GM12878 (cell line): ENCODE data around the gene CAMK4. TPM values are rescaled to one million over a fixed set of nuclear protein-coding genes. Genes with fewer than 3 reads are reported as not detected.

Experiments
- ATAC-seq: fragments of 200-7000 bp; cut with Tn5 transposase; 3 replicates; pipeline ENCODE4 v1.9.1; 2020; ENCODE audit warnings: mild to moderate bottlenecking, moderate library complexity
- BruUV-seq: library from RNA; stranded (reverse); fragments of 400-500 nt; replicated peaks from 2 replicates; lab custom pipeline; 2021; lab: Mats Ljungman, UMichigan
- CTCF ChIA-PET: fragments of 300-600 bp; sonication (Branson Sonifier 250); formaldehyde crosslinking; extraction: SDS; loops from one replicate; lab custom pipeline; 2021; ENCODE audit warnings: inconsistent platforms; lab: Yijun Ruan, JAX
- POLR2A ChIA-PET: fragments of 350-600 bp; formaldehyde crosslinking; extraction: SDS; loops from one replicate; lab custom pipeline; 2021; ENCODE audit warnings: inconsistent platforms; lab: Charles Lee
- RAD21 ChIA-PET: fragments of 300-600 bp; sonication (Branson Sonifier 250); formaldehyde crosslinking; loops from one replicate; lab custom pipeline; 2023; ENCODE audit warnings: antibody characterized with exemption; ENCODE audit not compliant: unreplicated experiment; lab: Charles Lee
- SMC1A ChIA-PET: fragments of 300-600 bp; sonication (Branson Sonifier 250); formaldehyde crosslinking; loops from one replicate; lab custom pipeline; 2023; ENCODE audit not compliant: unreplicated experiment, uncharacterized antibody; lab: Charles Lee
- DNase-seq: peaks from one replicate; pipeline ENCODE4 v3.0.0-alpha.2; 2011; ENCODE audit warnings: low read depth, low spot score
- FAIRE-seq: peaks from 3 replicates; lab custom pipeline; 2011; peaks lifted over from hg19 to GRCh38; lab: Jason Lieb, UNC
- H2AFZ ChIP-seq: 2 replicates; pipeline ENCODE4 v1.6.0; 2011; ENCODE audit warnings: low read depth, low read length, control low read depth; ENCODE audit not compliant: control insufficient read depth
- H3K27ac ChIP-seq: 2 replicates; pipeline ENCODE4 v1.5.1; 2011; ENCODE audit warnings: control low read depth; ENCODE audit not compliant: control insufficient read depth, insufficient read depth
- H3K27me3 ChIP-seq, 2 experiments: replicated peaks in 1 of 2; 2 replicates each; pipeline versions ENCODE4 v1.6.0 to v1.6.1; 2011; ENCODE audit warnings: low read length in 1 of 2; ENCODE audit not compliant: control insufficient read depth in 2 of 2, insufficient read depth in 2 of 2
- H3K36me3 ChIP-seq, 2 experiments: 2 replicates each; pipeline ENCODE4 v1.5.1; 2011; ENCODE audit warnings: low read length in 1 of 2; ENCODE audit not compliant: control insufficient read depth in 2 of 2, insufficient read depth in 2 of 2
- H3K4me1 ChIP-seq: 2 replicates; pipeline ENCODE4 v1.6.1; 2011; ENCODE audit warnings: mild to moderate bottlenecking, low read length, moderate library complexity, mixed read lengths; ENCODE audit not compliant: control insufficient read depth, insufficient read depth
- H3K4me2 ChIP-seq: 2 replicates; pipeline ENCODE4 v1.6.0; 2011; ENCODE audit warnings: control low read depth; ENCODE audit not compliant: control insufficient read depth, insufficient read depth
- H3K4me3 ChIP-seq: fragments of 200-600 bp; sonication (generic); 2 replicates; pipeline ENCODE4 v1.5.1; 2016
- H3K79me2 ChIP-seq: 2 replicates; pipeline ENCODE4 v1.6.0; 2011; ENCODE audit warnings: low read length; ENCODE audit not compliant: control insufficient read depth, insufficient read depth
- H3K9ac ChIP-seq: 2 replicates; pipeline ENCODE4 v1.8.0; 2011; ENCODE audit warnings: low read length, control low read depth, mixed read lengths; ENCODE audit not compliant: control insufficient read depth, insufficient read depth
- H3K9me3 ChIP-seq: replicated peaks from 3 replicates; pipeline ENCODE4 v1.5.1; 2011; ENCODE audit warnings: mild to moderate bottlenecking, low read length; ENCODE audit not compliant: control insufficient read depth, insufficient read depth
- H4K20me1 ChIP-seq: 2 replicates; pipeline ENCODE4 v1.6.0; 2011; ENCODE audit not compliant: control insufficient read depth, insufficient read depth
- EZH2 ChIP-seq: IDR thresholded peaks from 2 replicates; pipeline ENCODE4 v1.6.1; 2012; ENCODE audit warnings: low read depth, mild to moderate bottlenecking, control low read depth, inconsistent platforms, low read length, borderline replicate concordance; ENCODE audit not compliant: control insufficient read depth
- HCFC1 ChIP-seq: fragments of 150-350 bp; IDR thresholded peaks from 2 replicates; pipeline ENCODE4 v1.6.1; 2014; ENCODE audit warnings: low read length
- SMARCA5 ChIP-seq: fragments of 450-650 bp; IDR thresholded peaks from 2 replicates; pipeline ENCODE4 v1.6.1; 2017; ENCODE audit warnings: mild to moderate bottlenecking
- SRF ChIP-seq, 2 experiments: IDR thresholded peaks; 2 replicates each; pipeline ENCODE4 v1.6.1; 2011; ENCODE audit warnings: low read depth in 2 of 2, low read length in 2 of 2, mild to moderate bottlenecking in 1 of 2, moderate library complexity in 1 of 2
- STAT1 ChIP-seq: fragments of 450-650 bp; conservative IDR thresholded peaks from 2 replicates; pipeline ENCODE4 v1.6.1; 2014; ENCODE audit warnings: antibody characterized with exemption, mild to moderate bottlenecking
- WGBS: methylation state at CpG from one replicate; pipeline ENCODE4 v1.1.6; 2016; ENCODE audit warnings: low lambda C conversion rate; ENCODE audit not compliant: insufficient replicate concordance, insufficient coverage; ENCODE audit errors: missing lambda C conversion rate; 5-methylcytosine and 5-hydroxymethylcytosine counted together
- in situ Hi-C: fragments of 300-500 bp; cut with MboI; formaldehyde crosslinking; loops from 9 replicates; pipeline ENCODE4 v1.14.3; 2018; ENCODE audit warnings: mixed read lengths
- intact Hi-C: fragments of 100-400 bp; cut with micrococcal nuclease; formaldehyde crosslinking; loops from one replicate; pipeline ENCODE4 v1.14.2; 2022; ENCODE audit not compliant: unreplicated experiment
- polyA plus RNA-seq, 11 experiments: library from polyadenylated mRNA; depleted of rRNA in 4 of 11; unstranded in 6 of 11; stranded (reverse) in 5 of 11; fragments of >200 nt; fragmentation: Nextera tagmentation in 4 of 11; fragmentation: Illumina TruSeq in 1 of 11; extraction: Ambion mirVana in 4 of 11; extraction: Trizol in 1 of 11; gene quantifications; 1 replicate in 1 of 11; 2 replicates in 10 of 11; pipeline versions ENCODE4 v1.2.1 to v1.2.3, GENCODE V29; 2011 to 2016; ENCODE audit warnings: inconsistent platforms in 2 of 11, missing spikeins in 2 of 11, low read depth in 1 of 11
- total RNA-seq, 4 experiments: library from RNA; depleted of rRNA in 3 of 4; stranded (reverse); fragments of >200 nt in 3 of 4; fragmentation: Illumina TruSeq in 1 of 4; extraction: Trizol in 1 of 4; gene quantifications; 2 replicates each; pipeline versions ENCODE4 v1.2.1 to v1.2.3, GENCODE V29; 2013 to 2021
- TF ChIP-seq, protein P1 (sequence below): fragments of 450-650 bp; formaldehyde crosslinking; IDR thresholded peaks from 2 replicates; pipeline ENCODE4 v1.4.0; 2020; ENCODE audit warnings: mild to moderate bottlenecking, moderate library complexity

CAMK4 gene
- total and polyA plus RNA-seq, 10 of the 15 experiments (the other 5 are each of a cell fraction or from before 2014, with no cell fraction given) = 13.3 to 51.9 (median 35.3) TPM

DNA sequence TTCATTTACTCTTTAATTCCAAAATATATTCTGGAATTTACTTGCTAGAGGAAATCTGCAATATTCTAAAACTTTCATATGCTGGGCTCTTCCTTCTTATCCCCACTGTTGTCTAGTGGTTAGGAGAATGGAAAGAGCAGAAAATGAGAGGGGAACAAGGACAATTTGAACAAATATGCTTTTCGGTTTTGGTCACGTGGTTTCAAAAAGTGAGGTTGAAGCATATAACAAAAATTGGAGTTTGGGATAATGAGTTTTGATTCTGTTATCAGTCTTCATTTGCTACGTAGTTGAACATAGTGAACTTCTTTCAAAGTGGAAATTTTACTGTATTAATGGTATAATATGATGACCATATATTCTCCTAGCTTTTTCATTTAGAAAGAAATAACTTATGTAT is 71.5 kb downstream of the CAMK4 start:
- H3K4me2 ChIP-seq = no peak overlapping the region
- H3K4me1 ChIP-seq = no peaks in the 10 kb centered on the region
- no TSS peak for BruUV-seq
- no peak for ATAC-seq
- DNase-seq = no peak
- ChIA-PET POLR2A (interaction anchor here (1.2 to 1.3 kb wide), 2 partner anchors 9 to 73 kb away, joined by 3 to 4 read pairs; no protein-coding TSS in a partner anchor), RAD21 (interaction anchor here (0.5 kb wide), 1 partner anchor 514 kb away, joined by 3 read pairs; no protein-coding TSS in a partner anchor), SMC1A (interaction anchor here (0.7 to 3.1 kb wide), 9 partner anchors 9 to 205 kb away, joined by 3 to 19 read pairs (median 3); no protein-coding TSS in a partner anchor), CTCF (interaction anchor here (1.4 to 2.7 kb wide), 2 partner anchors 17 to 140 kb away, joined by 4 to 9 read pairs; no protein-coding TSS in a partner anchor)
- H2AFZ ChIP-seq = no peak overlapping the region
- H3K27me3 ChIP-seq = no peaks in the 10 kb centered on the region
- intact Hi-C loops = no loop called here
- in situ Hi-C loops = no loop called here
- H3K4me3 ChIP-seq = no peak overlapping the region
- peaks cover 5% of the 10 kb centered on the region for H3K79me2 ChIP-seq
- no peak for FAIRE-seq
- 78% methylated on average over 3 of the region's 3 CpGs for WGBS
- H4K20me1 ChIP-seq = no peaks in the 10 kb centered on the region
- no peak overlapping the region for H3K27ac ChIP-seq
- TF ChIP-seq, protein P1, sequence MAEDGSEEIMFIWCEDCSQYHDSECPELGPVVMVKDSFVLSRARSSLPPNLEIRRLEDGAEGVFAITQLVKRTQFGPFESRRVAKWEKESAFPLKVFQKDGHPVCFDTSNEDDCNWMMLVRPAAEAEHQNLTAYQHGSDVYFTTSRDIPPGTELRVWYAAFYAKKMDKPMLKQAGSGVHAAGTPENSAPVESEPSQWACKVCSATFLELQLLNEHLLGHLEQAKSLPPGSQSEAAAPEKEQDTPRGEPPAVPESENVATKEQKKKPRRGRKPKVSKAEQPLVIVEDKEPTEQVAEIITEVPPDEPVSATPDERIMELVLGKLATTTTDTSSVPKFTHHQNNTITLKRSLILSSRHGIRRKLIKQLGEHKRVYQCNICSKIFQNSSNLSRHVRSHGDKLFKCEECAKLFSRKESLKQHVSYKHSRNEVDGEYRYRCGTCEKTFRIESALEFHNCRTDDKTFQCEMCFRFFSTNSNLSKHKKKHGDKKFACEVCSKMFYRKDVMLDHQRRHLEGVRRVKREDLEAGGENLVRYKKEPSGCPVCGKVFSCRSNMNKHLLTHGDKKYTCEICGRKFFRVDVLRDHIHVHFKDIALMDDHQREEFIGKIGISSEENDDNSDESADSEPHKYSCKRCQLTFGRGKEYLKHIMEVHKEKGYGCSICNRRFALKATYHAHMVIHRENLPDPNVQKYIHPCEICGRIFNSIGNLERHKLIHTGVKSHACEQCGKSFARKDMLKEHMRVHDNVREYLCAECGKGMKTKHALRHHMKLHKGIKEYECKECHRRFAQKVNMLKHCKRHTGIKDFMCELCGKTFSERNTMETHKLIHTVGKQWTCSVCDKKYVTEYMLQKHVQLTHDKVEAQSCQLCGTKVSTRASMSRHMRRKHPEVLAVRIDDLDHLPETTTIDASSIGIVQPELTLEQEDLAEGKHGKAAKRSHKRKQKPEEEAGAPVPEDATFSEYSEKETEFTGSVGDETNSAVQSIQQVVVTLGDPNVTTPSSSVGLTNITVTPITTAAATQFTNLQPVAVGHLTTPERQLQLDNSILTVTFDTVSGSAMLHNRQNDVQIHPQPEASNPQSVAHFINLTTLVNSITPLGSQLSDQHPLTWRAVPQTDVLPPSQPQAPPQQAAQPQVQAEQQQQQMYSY (CRISPR knock-in tag) = no peak
- TF ChIP-seq HCFC1 = no peak
- TF ChIP-seq SRF (IDR thresholded peaks at IDR 0.05; ENCODE audit: low read depth in 2 of 2, low read length in 2 of 2) = no peak
- no peak for TF ChIP-seq STAT1
- TF ChIP-seq EZH2 = no peak
- no peak for TF ChIP-seq SMARCA5
- peaks cover 18% of the 10 kb centered on the region for H3K9me3 ChIP-seq
- peaks cover 0 to 2% of the 10 kb centered on the region in 2 experiments; a peak in 2 of 4 replicates for H3K36me3 ChIP-seq
- H3K9ac ChIP-seq = no peak overlapping the region
